Peyer's patch (tissue), 4 donors: ENCODE measurements around the gene SRGAP2C.
"Not testable (repeated sequence)": the region's sequence is repeated elsewhere in the genome, so short reads cannot be mapped to it uniquely, and the experiment has no call there.

Experiments
- CTCF ChIP-seq, 6 experiments: fragments of 450-650 bp in 4 of 6; fragments of 200-600 bp in 2 of 6; sonication (generic) in 1 of 6; IDR thresholded peaks; one replicate each; pipeline ENCODE4 v1.5.1; 2017 to 2019; ENCODE audit warnings: antibody characterized with exemption in 6 of 6, mild to moderate bottlenecking in 3 of 6, moderate library complexity in 1 of 6
- POLR2A ChIP-seq, 2 donors: fragments of 450-650 bp; IDR thresholded peaks; one replicate each; pipeline ENCODE4 v1.5.1; 2017; ENCODE audit warnings: antibody characterized with exemption in 2 of 2, mild to moderate bottlenecking in 2 of 2, moderate library complexity in 2 of 2

GRCh38 chr1:121280699-121281317, 96.0 kb downstream of the SRGAP2C start:
- not testable (repeated sequence) for TF ChIP-seq CTCF, POLR2A (IDR thresholded peaks at IDR 0.05)
